ENCODE results near the gene GRK3. TPM values are rescaled to one million over a fixed set of nuclear protein-coding genes. Genes with fewer than 3 reads are reported as not detected.

Gene GRK3
- total and polyA plus RNA-seq, 7 experiments from 2014 or later = 0.69 to 44.8 (median 6.5) TPM

DNA sequence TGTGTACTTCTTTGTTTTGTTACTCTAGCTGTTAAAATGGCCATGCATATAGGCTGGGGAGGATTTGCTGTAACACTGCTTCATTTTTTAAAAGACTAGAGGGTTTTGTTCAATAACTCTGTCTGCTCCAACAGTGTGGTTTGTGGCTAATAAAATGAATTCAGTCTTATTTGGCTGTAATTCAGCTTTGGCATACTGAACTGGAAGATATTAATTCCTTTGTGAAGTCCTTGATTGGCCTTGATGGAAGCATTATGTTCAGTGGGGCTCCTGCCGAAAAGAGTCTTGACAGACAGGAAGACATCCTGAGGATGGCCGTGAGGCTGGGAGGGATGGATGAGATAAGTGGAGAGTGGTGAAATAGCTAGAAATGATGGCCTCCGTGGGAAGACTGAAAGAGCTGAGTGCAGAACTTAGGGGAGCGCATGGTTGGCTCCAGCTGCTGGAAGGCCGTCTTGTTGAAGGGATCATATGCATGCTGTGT lies 132.7 kb downstream of the GRK3 start:
- no peak for ATAC-seq
- H3K4me3 Mint-ChIP-seq = no peak overlapping the region
- CTCF ChIA-PET = interaction anchor here (1.2 kb wide), 1 partner anchor 250 kb away, joined by 3 read pairs; no protein-coding TSS in a partner anchor

DNA sequence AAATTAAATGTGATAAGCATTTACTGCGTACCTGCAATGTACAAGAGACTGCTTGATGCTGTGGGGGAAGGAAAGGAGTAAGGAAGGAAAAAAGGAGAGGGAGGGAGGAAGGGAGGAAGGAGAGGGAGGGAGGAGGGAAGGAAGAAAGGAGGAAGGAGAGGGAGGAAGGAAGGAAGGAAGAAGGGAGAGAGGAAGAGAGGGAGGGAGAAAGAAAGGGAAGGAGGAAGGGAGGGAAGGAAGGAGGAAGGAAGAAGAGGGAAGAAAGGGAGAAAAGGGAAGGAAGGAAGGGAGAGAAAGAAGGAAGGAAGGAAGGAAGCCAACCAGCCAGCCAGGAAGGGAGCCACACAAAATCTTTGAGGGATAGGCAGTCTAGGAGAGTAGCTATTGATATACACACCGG lies 133.5 kb downstream of the GRK3 start:
- Histone ChIP-seq H3K36me3 (ENCODE audit: control insufficient read depth in 2 of 3, insufficient read depth in 3 of 3, low read length in 3 of 3) (peaks cover 0 to 3% (median 0%) of the 10 kb centered on the region in 3 experiments), H3K4me1 (ENCODE audit: control insufficient read depth in 2 of 2, insufficient read depth in 2 of 2, low read length in 2 of 2) (no peaks in the 10 kb centered on the region), H3K9me3 (ENCODE audit: control insufficient read depth in 2 of 3, low read length in 3 of 3) (no peaks in the 10 kb centered on the region), H3K27ac (ENCODE audit: low read depth, low read length) (no peak overlapping the region), H3K4me3 (ENCODE audit: low read length) (no peak overlapping the region), H3K27me3 (ENCODE audit: control insufficient read depth in 2 of 2, insufficient read depth in 2 of 2, low read length in 2 of 2) (no peaks in the 10 kb centered on the region)
- POLR2A ChIA-PET = no interaction called here
- Mint-ChIP-seq H3K4me3 (no peak overlapping the region), H3K4me1 (peaks cover 0 to 33% (median 0%) of the 10 kb centered on the region in 7 donors), H3K36me3 (peaks cover 0 to 22% (median 12%) of the 10 kb centered on the region in 5 donors), H3K27me3 (no peaks in the 10 kb centered on the region), H3K27ac (peak overlapping the region in 2 of 9 donors; percentile 16 to 56), H3K9me3 (no peaks in the 10 kb centered on the region)
- intact Hi-C loops (cut with micrococcal nuclease) = no loop called here
- CTCF ChIA-PET = no interaction called here
- ATAC-seq = no peak
- DNase-seq = no peak

More for the DNA sequence above, 132.7 kb downstream of the GRK3 start:
- Histone ChIP-seq H3K27me3 (ENCODE audit: control insufficient read depth in 2 of 2, insufficient read depth in 2 of 2, low read length in 2 of 2) (no peaks in the 10 kb centered on the region), H3K27ac (ENCODE audit: low read depth, low read length) (no peak overlapping the region), H3K4me3 (ENCODE audit: low read length) (no peak overlapping the region), H3K4me1 (ENCODE audit: control insufficient read depth in 2 of 2, insufficient read depth in 2 of 2, low read length in 2 of 2) (no peaks in the 10 kb centered on the region), H3K36me3 (ENCODE audit: control insufficient read depth in 2 of 3, insufficient read depth in 3 of 3, low read length in 3 of 3) (peaks cover 0 to 3% (median 0%) of the 10 kb centered on the region in 3 experiments), H3K9me3 (ENCODE audit: control insufficient read depth in 2 of 3, low read length in 3 of 3) (no peaks in the 10 kb centered on the region)
- POLR2A ChIA-PET = no interaction called here
- Mint-ChIP-seq H3K4me1 (peaks cover 0 to 27% (median 0%) of the 10 kb centered on the region in 7 donors), H3K36me3 (peaks cover 0 to 22% (median 12%) of the 10 kb centered on the region in 5 donors), H3K9me3 (no peaks in the 10 kb centered on the region), H3K27me3 (no peaks in the 10 kb centered on the region), H3K27ac (peak overlapping the region in 1 of 9 donors; percentile 47)
- no peak for DNase-seq
- intact Hi-C loops (cut with micrococcal nuclease) = no loop called here

DNA sequence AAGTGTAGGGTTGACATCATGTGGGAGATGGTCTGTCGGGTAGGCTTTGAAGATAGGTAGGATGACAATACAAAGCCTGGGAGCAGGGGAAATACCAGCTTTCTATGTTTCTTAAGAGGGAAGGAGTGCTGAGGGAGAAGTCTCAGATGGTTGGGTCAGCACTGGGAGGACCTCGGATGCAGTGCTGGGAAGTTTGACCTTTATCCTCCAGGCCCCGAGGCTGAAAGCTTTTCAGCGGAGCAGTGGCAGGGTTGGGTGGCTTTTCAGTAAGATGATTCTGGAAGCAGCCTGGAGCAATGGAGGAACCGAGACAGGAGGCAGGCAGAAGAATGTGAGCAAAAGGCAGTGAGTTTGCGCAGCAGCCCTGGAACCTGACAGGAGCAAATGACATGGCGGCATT lies 134.0 kb downstream of the GRK3 start:
- Histone ChIP-seq H3K9me3 (ENCODE audit: control insufficient read depth in 2 of 3, low read length in 3 of 3) (no peaks in the 10 kb centered on the region), H3K27ac (ENCODE audit: low read depth, low read length) (no peak overlapping the region), H3K27me3 (ENCODE audit: control insufficient read depth in 2 of 2, insufficient read depth in 2 of 2, low read length in 2 of 2) (no peaks in the 10 kb centered on the region), H3K36me3 (ENCODE audit: control insufficient read depth in 2 of 3, insufficient read depth in 3 of 3, low read length in 3 of 3) (peaks cover 0 to 3% (median 0%) of the 10 kb centered on the region in 3 experiments), H3K4me3 (ENCODE audit: low read length) (no peak overlapping the region), H3K4me1 (ENCODE audit: control insufficient read depth in 2 of 2, insufficient read depth in 2 of 2, low read length in 2 of 2) (no peaks in the 10 kb centered on the region)
- H3K4me3 Mint-ChIP-seq = no peak overlapping the region
- ChIA-PET CTCF (no interaction called here), POLR2A (no interaction called here)
- H3K9me3 Mint-ChIP-seq = no peaks in the 10 kb centered on the region
- intact Hi-C loops (cut with micrococcal nuclease) = no loop called here
- peaks cover 0 to 20% (median 12%) of the 10 kb centered on the region in 5 donors for H3K36me3 Mint-ChIP-seq
- ATAC-seq (no peak), DNase-seq (no peak)
- H3K4me1 Mint-ChIP-seq = peaks cover 0 to 37% (median 0%) of the 10 kb centered on the region in 7 donors
- H3K27ac Mint-ChIP-seq = peak overlapping the region in 3 of 9 donors; percentile 28 to 56 (median 51)
- H3K27me3 Mint-ChIP-seq = no peaks in the 10 kb centered on the region

DNA sequence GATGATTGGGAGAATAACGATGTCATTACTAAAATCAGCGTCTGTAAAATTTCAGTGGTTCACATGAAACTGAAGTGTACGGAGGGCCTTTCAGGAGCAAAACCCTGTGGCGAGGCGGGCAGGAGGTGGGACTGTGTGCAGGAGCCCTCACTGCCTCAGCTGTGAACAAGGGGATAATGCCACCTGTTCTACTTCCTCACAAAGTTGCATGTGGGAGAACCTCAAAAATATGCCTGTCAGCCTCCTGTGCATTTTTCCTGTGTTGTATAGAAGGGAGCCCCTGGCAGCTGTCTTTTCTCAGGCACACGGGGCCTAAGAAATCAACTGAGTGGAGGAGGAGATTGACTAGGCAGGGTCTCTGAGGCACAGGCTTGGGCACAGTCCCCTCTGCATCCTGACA lies 134.5 kb downstream of the GRK3 start:
- Mint-ChIP-seq H3K36me3 (peaks cover 0 to 20% (median 12%) of the 10 kb centered on the region in 5 donors), H3K27me3 (no peaks in the 10 kb centered on the region), H3K4me3 (no peak overlapping the region), H3K9me3 (no peaks in the 10 kb centered on the region), H3K27ac (peak overlapping the region in 1 of 9 donors; percentile 51), H3K4me1 (peaks cover 0 to 42% (median 0%) of the 10 kb centered on the region in 7 donors)
- intact Hi-C loops (cut with micrococcal nuclease) = no loop called here
- Histone ChIP-seq H3K36me3 (ENCODE audit: control insufficient read depth in 2 of 3, insufficient read depth in 3 of 3, low read length in 3 of 3) (peaks cover 0 to 3% (median 0%) of the 10 kb centered on the region in 3 experiments), H3K27me3 (ENCODE audit: control insufficient read depth in 2 of 2, insufficient read depth in 2 of 2, low read length in 2 of 2) (no peaks in the 10 kb centered on the region), H3K4me1 (ENCODE audit: control insufficient read depth in 2 of 2, insufficient read depth in 2 of 2, low read length in 2 of 2) (no peaks in the 10 kb centered on the region), H3K9me3 (ENCODE audit: control insufficient read depth in 2 of 3, low read length in 3 of 3) (no peaks in the 10 kb centered on the region), H3K27ac (ENCODE audit: low read depth, low read length) (no peak overlapping the region), H3K4me3 (ENCODE audit: low read length) (no peak overlapping the region)
- POLR2A ChIA-PET = no interaction called here
- DNase-seq = no peak
- ATAC-seq = no peak
- CTCF ChIA-PET = no interaction called here

DNA sequence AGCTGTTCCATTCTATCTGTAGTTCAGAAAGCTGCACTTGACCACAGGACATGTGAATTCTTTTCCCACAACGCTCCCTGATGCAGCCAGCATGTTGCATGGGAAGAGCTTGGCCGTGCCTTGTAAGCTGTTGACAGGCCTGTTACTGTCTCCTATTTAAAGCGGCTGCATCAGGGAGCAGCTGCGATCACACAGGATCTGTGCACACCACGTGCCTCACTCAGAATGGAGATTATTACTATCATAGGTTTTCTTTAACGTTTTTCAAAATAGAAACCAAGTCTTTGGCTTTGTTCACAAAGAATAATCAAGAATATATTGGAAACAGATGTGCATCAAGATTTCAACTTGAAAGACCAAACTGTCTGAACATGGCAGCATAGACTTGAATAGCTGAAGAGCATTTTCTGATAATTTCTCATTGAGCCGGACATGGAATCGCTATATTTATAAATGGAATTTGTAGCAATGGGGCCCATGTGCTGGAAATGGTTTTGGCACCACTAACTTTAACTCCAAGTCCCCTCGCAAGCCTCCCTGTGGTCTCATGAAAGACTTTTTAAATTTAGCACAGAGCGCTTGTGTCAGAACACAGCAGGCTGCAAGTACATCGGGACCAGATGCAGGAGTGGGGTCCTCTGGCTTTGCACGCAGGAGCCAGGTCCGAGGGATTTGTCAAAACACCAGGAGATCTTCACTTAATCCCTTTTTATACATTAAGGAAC lies 136.7 kb downstream of the GRK3 start:
- Mint-ChIP-seq H3K27ac (peak overlapping the region in 1 of 9 donors; percentile 62), H3K27me3 (no peaks in the 10 kb centered on the region), H3K9me3 (no peaks in the 10 kb centered on the region), H3K4me1 (peaks cover 0 to 62% (median 0%) of the 10 kb centered on the region in 7 donors), H3K4me3 (peak overlapping the region in 1 of 10 donors; percentile 75), H3K36me3 (peaks cover 0 to 30% (median 5%) of the 10 kb centered on the region in 5 donors)
- POLR2A ChIA-PET = no interaction called here
- DNase-seq (no peak), ATAC-seq (no peak)
- Histone ChIP-seq H3K4me1 (ENCODE audit: control insufficient read depth in 2 of 2, insufficient read depth in 2 of 2, low read length in 2 of 2) (no peaks in the 10 kb centered on the region), H3K36me3 (ENCODE audit: control insufficient read depth in 2 of 3, insufficient read depth in 3 of 3, low read length in 3 of 3) (no peaks in the 10 kb centered on the region), H3K27me3 (ENCODE audit: control insufficient read depth in 2 of 2, insufficient read depth in 2 of 2, low read length in 2 of 2) (no peaks in the 10 kb centered on the region), H3K4me3 (ENCODE audit: low read length) (no peak overlapping the region), H3K9me3 (ENCODE audit: control insufficient read depth in 2 of 3, low read length in 3 of 3) (no peaks in the 10 kb centered on the region), H3K27ac (ENCODE audit: low read depth, low read length) (no peak overlapping the region)
- intact Hi-C loops (cut with micrococcal nuclease) = loop anchor here in 1 of 2 donors (5.0 kb wide), 2 partner anchors 159 to 254 kb away; no protein-coding TSS in a partner anchor
- CTCF ChIA-PET = interaction anchor here (2.1 kb wide), 1 partner anchor 238 kb away, joined by 15 read pairs; no protein-coding TSS in a partner anchor

DNA sequence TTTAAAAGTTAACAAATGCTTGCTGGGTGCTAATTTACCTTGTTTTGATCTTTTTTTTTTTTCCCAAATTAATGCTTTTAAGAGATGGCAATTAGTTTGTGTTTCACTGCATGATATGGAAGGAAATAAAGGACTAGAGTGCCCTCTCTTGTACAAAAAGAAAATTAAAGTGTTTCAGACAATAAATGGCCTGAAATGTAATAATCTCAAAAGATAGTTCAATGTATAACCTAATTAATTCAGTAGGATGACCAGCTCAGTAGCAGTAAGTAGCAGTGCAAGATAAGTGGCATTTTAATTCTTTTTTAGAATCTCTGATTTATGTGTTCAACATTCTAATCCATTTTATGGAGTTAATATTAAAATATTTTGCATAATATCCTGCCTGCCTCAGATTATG lies 137.6 kb downstream of the GRK3 start:
- Histone ChIP-seq H3K4me1 (ENCODE audit: control insufficient read depth in 2 of 2, insufficient read depth in 2 of 2, low read length in 2 of 2) (no peaks in the 10 kb centered on the region), H3K36me3 (ENCODE audit: control insufficient read depth in 2 of 3, insufficient read depth in 3 of 3, low read length in 3 of 3) (no peaks in the 10 kb centered on the region), H3K27me3 (ENCODE audit: control insufficient read depth in 2 of 2, insufficient read depth in 2 of 2, low read length in 2 of 2) (no peaks in the 10 kb centered on the region), H3K4me3 (ENCODE audit: low read length) (no peak overlapping the region), H3K27ac (ENCODE audit: low read depth, low read length) (no peak overlapping the region), H3K9me3 (ENCODE audit: control insufficient read depth in 2 of 3, low read length in 3 of 3) (no peaks in the 10 kb centered on the region)
- DNase-seq (peak in 1 of 9 donors; percentile 18), ATAC-seq (no peak)
- peaks cover 0 to 64% (median 0%) of the 10 kb centered on the region in 7 donors for H3K4me1 Mint-ChIP-seq
- H3K36me3 Mint-ChIP-seq = peaks cover 0 to 35% (median 5%) of the 10 kb centered on the region in 5 donors
- intact Hi-C loops (cut with micrococcal nuclease) = loop anchor here (1.0 to 5.0 kb wide), 8 partner anchors 35 to 255 kb away; no protein-coding TSS in a partner anchor
- H3K27ac Mint-ChIP-seq = peak overlapping the region in 1 of 9 donors; percentile 94
- no peaks in the 10 kb centered on the region for H3K27me3 Mint-ChIP-seq
- H3K9me3 Mint-ChIP-seq = no peaks in the 10 kb centered on the region
- ChIA-PET CTCF (interaction anchor here (1.7 to 2.1 kb wide), 2 partner anchors 239 to 255 kb away, joined by 3 to 15 read pairs; no protein-coding TSS in a partner anchor), POLR2A (no interaction called here)
- H3K4me3 Mint-ChIP-seq = peak overlapping the region in 1 of 10 donors; percentile 79
